GM19397 (cell line): ENCODE measurements around the gene MEP1B.

ENCODE experiments used
- ATAC-seq: cut with Tn5 transposase; IDR thresholded peaks from one replicate; pipeline ENCODE4 v1.9.1; 2021; ENCODE audit warnings: mild to moderate bottlenecking, moderate library complexity; ENCODE audit not compliant: unreplicated experiment

Gene MEP1B

DNA sequence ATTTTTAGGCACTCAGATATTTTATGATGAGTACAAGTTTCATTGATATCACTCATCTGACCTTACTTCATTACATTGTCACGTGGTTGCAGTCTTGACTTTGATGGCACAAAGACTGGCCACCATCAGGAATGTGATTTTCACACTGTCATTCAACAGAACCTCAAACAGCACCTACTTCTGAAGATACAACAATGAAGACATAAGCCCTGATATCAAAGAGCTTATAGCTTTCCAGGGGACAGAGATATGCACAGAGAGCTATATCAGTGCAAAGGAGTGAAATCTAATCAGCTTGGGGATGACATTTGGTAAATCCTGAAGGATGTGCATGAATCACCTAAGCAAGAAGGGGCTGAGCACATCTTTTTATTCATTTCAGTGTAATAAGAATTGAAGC, 72.3 kb downstream of the MEP1B start:
- ATAC-seq: no peak

DNA sequence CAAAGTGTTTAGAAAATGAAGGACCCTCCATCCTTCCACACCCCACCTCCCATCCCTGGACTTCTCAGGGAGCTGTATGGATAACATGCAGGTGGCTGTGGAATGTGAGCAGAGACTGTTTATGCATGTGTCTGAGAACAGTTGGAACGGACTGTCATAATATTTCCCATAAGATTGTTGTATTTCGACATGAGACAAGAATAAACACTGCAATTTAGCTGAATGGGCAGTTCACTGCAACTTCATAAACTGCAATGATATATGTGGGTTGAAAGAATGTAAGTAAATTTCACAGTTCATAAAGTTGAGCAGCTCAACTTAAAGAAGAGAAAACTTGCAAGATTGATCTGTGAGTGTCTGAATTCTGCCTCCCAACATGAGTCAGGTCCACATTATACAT, 74.6 kb downstream of the MEP1B start:
- no peak for ATAC-seq

GRCh38 chr18:32267463-32267862, 77.6 kb downstream of the MEP1B start:
- ATAC-seq: no peak
